Uterus (tissue), 2 donors: ENCODE data around the gene GALNT7.

Source experiments
- POLR2A ChIP-seq, 2 donors: fragments of 450-650 bp; IDR thresholded peaks; one replicate each; pipeline ENCODE4 v1.6.1; 2016; ENCODE audit warnings: antibody characterized with exemption in 2 of 2, mild to moderate bottlenecking in 1 of 2, moderate library complexity in 1 of 2
- TF ChIP-seq, protein P1 (sequence below), 4 experiments: fragments of 200-600 bp in 2 of 4; fragments of 450-650 bp in 2 of 4; sonication (generic) in 2 of 4; IDR thresholded peaks; one replicate each; pipeline ENCODE4 v1.5.1; 2016 to 2019; ENCODE audit warnings: antibody characterized with exemption in 4 of 4, mild to moderate bottlenecking in 2 of 4, moderate library complexity in 1 of 4

DNA sequence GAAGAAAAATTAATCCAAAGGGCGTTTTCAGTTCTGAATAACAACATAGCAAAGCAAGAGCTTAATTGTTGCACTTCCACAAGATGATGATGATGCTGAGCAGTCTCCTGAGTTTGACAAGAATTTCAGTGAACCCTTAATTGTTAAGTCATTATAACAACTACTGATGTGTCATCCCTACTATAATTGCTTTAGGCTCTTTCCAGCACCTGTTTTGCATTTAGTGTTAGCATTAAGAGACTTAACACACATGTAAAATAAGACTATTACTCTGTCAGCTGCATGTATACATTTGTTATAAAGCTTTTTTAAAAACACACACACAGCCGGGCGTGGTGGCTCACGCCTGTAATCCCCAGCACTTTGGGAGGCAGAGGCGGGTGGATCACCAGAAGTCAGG lies 37.9 kb upstream of the GALNT7 start:
- no peak for TF ChIP-seq POLR2A (IDR thresholded peaks at IDR 0.05)
- TF ChIP-seq, protein P1, sequence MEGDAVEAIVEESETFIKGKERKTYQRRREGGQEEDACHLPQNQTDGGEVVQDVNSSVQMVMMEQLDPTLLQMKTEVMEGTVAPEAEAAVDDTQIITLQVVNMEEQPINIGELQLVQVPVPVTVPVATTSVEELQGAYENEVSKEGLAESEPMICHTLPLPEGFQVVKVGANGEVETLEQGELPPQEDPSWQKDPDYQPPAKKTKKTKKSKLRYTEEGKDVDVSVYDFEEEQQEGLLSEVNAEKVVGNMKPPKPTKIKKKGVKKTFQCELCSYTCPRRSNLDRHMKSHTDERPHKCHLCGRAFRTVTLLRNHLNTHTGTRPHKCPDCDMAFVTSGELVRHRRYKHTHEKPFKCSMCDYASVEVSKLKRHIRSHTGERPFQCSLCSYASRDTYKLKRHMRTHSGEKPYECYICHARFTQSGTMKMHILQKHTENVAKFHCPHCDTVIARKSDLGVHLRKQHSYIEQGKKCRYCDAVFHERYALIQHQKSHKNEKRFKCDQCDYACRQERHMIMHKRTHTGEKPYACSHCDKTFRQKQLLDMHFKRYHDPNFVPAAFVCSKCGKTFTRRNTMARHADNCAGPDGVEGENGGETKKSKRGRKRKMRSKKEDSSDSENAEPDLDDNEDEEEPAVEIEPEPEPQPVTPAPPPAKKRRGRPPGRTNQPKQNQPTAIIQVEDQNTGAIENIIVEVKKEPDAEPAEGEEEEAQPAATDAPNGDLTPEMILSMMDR (IDR thresholded peaks at IDR 0.05): no peak
